Inferior parietal cortex (tissue), 1 donor: Measurements from ENCODE around the gene SEC24C.
"Not testable (repeated sequence)": the region's sequence is repeated elsewhere in the genome, so short reads cannot be mapped to it uniquely, and the experiment has no call there.

Experiments
- DNase-seq: peaks from one replicate; pipeline ENCODE4 v3.0.0-alpha.2; 2016; ENCODE audit errors: extremely low spot score

The SEC24C gene, protein sequence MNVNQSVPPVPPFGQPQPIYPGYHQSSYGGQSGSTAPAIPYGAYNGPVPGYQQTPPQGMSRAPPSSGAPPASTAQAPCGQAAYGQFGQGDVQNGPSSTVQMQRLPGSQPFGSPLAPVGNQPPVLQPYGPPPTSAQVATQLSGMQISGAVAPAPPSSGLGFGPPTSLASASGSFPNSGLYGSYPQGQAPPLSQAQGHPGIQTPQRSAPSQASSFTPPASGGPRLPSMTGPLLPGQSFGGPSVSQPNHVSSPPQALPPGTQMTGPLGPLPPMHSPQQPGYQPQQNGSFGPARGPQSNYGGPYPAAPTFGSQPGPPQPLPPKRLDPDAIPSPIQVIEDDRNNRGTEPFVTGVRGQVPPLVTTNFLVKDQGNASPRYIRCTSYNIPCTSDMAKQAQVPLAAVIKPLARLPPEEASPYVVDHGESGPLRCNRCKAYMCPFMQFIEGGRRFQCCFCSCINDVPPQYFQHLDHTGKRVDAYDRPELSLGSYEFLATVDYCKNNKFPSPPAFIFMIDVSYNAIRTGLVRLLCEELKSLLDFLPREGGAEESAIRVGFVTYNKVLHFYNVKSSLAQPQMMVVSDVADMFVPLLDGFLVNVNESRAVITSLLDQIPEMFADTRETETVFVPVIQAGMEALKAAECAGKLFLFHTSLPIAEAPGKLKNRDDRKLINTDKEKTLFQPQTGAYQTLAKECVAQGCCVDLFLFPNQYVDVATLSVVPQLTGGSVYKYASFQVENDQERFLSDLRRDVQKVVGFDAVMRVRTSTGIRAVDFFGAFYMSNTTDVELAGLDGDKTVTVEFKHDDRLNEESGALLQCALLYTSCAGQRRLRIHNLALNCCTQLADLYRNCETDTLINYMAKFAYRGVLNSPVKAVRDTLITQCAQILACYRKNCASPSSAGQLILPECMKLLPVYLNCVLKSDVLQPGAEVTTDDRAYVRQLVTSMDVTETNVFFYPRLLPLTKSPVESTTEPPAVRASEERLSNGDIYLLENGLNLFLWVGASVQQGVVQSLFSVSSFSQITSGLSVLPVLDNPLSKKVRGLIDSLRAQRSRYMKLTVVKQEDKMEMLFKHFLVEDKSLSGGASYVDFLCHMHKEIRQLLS

GRCh38 chr10:73743905-73744663 lies at the start of gene SEC24C:
Gene SEC24C (plus strand): TSS chr10:73744372. CDS start chr10:73746833, 2,461 bp downstream.
- peak; percentile 98 for DNase-seq

DNA sequence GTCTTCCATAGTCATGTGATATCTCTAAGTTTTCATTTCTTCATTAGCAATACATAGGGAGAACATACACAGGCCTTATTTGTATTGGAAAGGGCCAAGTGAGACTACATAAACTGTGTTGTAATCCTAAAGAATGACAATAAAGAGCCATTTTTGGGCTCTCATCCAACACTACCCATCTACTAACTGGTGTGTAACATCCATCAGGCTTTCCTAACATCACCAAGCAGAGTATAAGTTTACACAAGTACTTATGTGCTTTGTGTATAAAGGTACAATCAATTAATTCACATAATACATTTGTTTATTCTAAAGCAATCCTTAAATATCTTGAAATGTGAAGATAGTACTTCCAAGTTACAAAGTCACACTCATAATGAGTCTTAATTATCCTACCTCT lies 48.9 kb upstream of the SEC24C start:
- DNase-seq: not testable (repeated sequence)

DNA sequence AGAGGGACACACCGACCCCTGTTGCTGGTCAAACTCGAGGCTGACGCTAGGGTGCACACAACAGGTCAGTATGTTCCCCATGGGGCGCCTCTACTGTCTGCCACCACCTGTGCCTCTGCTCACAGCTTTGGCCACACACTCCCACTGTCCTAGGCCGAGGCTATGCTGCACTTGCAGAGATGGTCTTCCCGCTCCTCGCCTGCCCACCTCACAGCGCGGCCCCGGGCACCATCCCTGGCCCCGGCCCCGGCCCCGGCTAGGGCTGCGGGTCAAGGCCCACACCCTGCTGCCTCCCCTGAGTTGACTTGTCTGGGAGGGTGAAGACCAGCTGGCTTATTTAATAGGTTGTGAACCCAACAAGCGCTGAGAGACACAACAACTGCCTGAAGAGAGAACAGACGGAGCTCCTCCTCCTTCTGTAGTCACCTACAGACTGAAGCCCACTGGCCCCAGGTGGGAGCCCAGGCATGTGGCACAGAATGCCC lies 46.5 kb upstream of the SEC24C start, which contains the start of gene AGAP5:
AGAP5 (minus strand) TSS at position 435 of the 485 bp plus-strand sequence; CDS start at position 81, 354 bp downstream.
- DNase-seq: not testable (repeated sequence)

GRCh38 chr10:73698819-73699218 lies 45.4 kb upstream of the SEC24C start:
- DNase-seq: not testable (repeated sequence)

- not testable (repeated sequence) for DNase-seq
Measured at GRCh38 chr10:73703924-73704323, 40.2 kb upstream of the SEC24C start.

DNA sequence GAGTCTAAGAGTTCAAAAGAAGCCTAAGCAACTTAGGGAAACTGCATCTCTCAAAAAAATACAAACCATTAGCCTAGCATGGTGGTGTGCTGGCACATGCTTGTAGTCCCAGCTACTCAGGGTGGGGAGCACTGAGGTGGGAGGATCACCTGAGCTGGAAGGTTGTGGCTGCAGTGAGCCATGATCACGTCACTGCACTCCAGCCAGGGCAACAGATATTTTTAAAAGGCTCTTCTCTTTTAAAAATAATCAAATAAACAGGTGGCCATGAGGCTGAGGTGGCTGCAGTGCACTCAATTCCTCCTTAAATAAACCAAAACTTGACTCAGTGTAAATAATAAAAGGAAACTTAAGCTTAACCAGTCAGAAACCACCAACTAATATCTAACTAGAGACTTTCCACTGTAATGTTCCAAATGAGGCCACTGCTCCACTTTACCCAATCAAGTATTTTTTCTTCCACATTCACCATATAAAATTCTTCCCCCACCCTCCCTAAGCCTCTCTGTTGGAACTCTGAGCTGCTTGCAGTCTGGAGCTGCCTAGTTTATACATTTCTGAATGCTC lies 38.6 kb upstream of the SEC24C start:
- DNase-seq: not testable (repeated sequence)

- DNase-seq: not testable (repeated sequence)
Measured at GRCh38 chr10:73706488-73706887, 37.7 kb upstream of the SEC24C start.

- DNase-seq: not testable (repeated sequence)
Measured at GRCh38 chr10:73707628-73708027, 36.5 kb upstream of the SEC24C start.

GRCh38 chr10:73708122-73708521 lies 36.0 kb upstream of the SEC24C start:
- not testable (repeated sequence) for DNase-seq

- peak; percentile 9 for DNase-seq
Measured at GRCh38 chr10:73711683-73712082, 32.5 kb upstream of the SEC24C start.

GRCh38 chr10:73713912-73714311 lies 30.3 kb upstream of the SEC24C start:
- not testable (repeated sequence) for DNase-seq

GRCh38 chr10:73714483-73714882 lies 29.7 kb upstream of the SEC24C start:
- DNase-seq: not testable (repeated sequence)

GRCh38 chr10:73715179-73716156 lies 28.7 kb upstream of the SEC24C start:
- DNase-seq: not testable (repeated sequence)

- DNase-seq: peak; percentile 7
Measured at GRCh38 chr10:73716251-73716650, 27.9 kb upstream of the SEC24C start.

DNA sequence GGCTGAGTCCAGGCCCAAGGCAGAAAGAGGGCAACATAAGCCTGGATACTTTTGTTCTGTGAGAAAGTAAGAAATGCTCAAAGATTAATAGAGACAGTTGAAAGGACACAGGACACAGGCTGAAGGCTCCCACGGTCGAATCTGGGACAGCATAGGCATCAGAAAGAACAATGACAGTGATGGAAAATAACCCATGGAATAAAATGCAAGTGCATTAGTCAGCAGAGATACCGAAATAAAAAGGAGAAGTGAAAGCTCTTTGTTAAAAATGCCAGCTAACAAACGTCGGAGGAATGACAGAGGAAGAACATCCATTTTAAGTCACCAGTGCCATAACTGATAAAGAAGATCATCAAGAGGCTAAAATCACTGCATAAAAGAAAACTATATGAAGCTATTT lies 26.6 kb upstream of the SEC24C start:
- peak; percentile 58 for DNase-seq

GRCh38 chr10:73720561-73720960 lies 23.6 kb upstream of the SEC24C start:
- not testable (repeated sequence) for DNase-seq

- DNase-seq: no peak
Measured at GRCh38 chr10:73723516-73723915, 20.7 kb upstream of the SEC24C start.

DNA sequence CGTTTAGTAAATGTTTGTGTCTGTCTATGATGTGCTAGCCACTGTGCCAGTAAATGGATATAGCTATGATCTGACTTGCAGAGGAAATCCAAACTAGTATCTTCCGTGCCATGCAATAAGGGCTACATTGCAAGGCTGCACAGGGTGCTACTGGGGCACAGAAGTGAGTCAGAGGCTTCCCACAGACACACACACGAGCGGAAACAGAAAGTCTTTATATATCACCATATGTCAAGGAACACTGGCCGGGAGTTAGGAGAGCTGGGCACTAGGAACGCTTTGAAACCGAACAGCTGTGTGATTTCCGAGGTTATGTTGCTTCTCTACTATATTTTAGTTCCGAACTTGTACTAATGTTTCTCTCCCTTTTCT lies 14.4 kb upstream of the SEC24C start:
- DNase-seq: not testable (repeated sequence)

GRCh38 chr10:73730153-73730906 lies 13.8 kb upstream of the SEC24C start:
- DNase-seq: peak; percentile 98
